ENCODE data around the gene CYB5R3.

CYB5R3 gene

DNA sequence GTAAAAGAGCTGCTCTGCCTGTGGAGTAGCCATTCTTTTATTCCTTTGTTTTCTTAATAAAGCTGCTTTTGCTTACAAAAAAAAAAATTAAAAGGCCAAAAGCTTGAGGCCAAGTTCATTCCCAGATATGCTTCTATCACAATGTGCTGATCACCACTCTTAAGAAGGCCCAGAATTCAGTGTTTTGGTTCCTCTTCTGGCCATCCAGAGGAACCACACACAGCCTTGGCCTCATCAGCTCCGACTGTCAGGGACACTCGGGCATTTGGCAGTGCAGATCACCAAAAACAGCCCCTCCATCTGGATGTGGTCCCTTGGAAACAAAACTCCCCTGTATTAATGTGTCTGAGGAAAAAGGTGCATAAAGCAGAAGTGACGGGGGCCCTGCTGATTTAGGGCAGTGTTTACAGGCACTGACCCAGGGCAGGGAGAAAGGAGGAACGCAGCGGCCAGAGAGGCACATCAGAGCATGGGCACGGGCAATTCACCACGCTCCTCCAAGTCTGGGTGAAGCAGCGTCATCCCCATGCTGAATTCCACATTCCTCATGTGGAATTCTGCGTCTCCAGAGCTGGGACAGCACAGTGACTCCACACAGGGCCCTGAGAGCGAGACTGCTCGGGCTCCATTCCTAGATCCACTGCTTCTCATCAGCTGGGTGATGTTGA lies 52.2 kb downstream of the CYB5R3 start:
- Mint-ChIP-seq H3K27me3 (ENCODE audit: low read depth) (no peaks in the 10 kb centered on the region), H3K4me1 (peaks cover 6% of the 10 kb centered on the region), H3K9me3 (no peaks in the 10 kb centered on the region), H3K36me3 (ENCODE audit: low read depth) (peaks cover 66% of the 10 kb centered on the region), H3K27ac (peak overlapping the region in 1 of 3 experiments; percentile 51), H3K4me3 (no peak overlapping the region)
- no peak for TF ChIP-seq CTCF (IDR thresholded peaks at IDR 0.05; ENCODE audit: unreplicated experiment in 3 of 3)

DNA sequence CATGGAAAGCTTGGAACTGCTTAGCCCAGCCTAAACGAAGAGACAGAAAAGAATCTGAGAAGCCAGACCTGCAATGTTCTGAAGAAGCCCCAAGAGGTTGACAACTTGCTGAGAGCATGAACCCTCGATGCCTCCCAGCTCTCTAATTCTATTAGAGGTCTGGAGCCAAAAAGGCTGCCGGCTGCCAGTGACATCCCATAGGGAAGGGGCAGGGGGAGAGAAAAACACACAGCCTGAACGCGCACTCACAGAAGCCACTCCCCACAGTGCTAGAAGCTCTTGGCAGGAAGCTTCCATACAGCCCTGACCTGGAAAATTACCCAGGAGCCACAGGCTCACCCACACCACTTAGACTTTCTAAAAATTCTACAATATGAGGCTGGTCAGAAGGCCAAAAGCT lies 52.9 kb downstream of the CYB5R3 start:
- TF ChIP-seq CTCF (IDR thresholded peaks at IDR 0.05; ENCODE audit: unreplicated experiment in 3 of 3), result no peak
- H3K4me3 Mint-ChIP-seq, result no peak overlapping the region
- peaks cover 6% of the 10 kb centered on the region for H3K4me1 Mint-ChIP-seq
- no peaks in the 10 kb centered on the region for H3K27me3 Mint-ChIP-seq (ENCODE audit: low read depth)
- no peak overlapping the region for H3K27ac Mint-ChIP-seq
- H3K36me3 Mint-ChIP-seq (ENCODE audit: low read depth), result peaks cover 66% of the 10 kb centered on the region
- no peaks in the 10 kb centered on the region for H3K9me3 Mint-ChIP-seq

GRCh38 chr22:42595434-42595833 lies 53.8 kb downstream of the CYB5R3 start:
- no peak for TF ChIP-seq CTCF (IDR thresholded peaks at IDR 0.05; ENCODE audit: unreplicated experiment in 3 of 3)
- H3K4me3 Mint-ChIP-seq, result no peak overlapping the region
- peaks cover 6% of the 10 kb centered on the region for H3K4me1 Mint-ChIP-seq
- no peak overlapping the region for H3K27ac Mint-ChIP-seq
- no peaks in the 10 kb centered on the region for H3K27me3 Mint-ChIP-seq (ENCODE audit: low read depth)
- H3K36me3 Mint-ChIP-seq (ENCODE audit: low read depth), result peaks cover 72% of the 10 kb centered on the region
- no peaks in the 10 kb centered on the region for H3K9me3 Mint-ChIP-seq

DNA sequence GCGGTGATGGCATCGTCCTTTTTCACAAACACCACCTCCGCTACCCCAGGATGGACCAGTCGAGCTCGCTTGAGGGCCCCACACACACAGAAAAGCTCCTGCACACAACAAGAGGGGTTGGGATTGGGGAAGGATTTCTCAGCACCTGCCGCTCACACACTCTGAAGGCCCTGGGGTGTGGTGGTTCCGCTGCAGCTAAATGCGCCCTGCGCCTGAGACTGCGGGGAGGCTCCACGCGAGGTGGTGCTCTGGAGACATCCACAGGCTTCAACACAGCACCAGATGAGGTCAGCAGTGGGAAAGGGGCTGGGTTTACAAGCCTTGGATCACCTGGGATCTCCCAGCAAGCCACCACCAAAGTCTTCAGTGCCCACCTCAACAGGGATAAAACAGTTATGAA lies 57.2 kb downstream of the CYB5R3 start:
- H3K36me3 Mint-ChIP-seq (ENCODE audit: low read depth), result peaks cover 73% of the 10 kb centered on the region
- no peak overlapping the region for H3K4me3 Mint-ChIP-seq
- no peaks in the 10 kb centered on the region for H3K27me3 Mint-ChIP-seq (ENCODE audit: low read depth)
- peaks cover 3% of the 10 kb centered on the region for H3K4me1 Mint-ChIP-seq
- no peak overlapping the region for H3K27ac Mint-ChIP-seq
- no peak for TF ChIP-seq CTCF (IDR thresholded peaks at IDR 0.05; ENCODE audit: unreplicated experiment in 3 of 3)
- no peaks in the 10 kb centered on the region for H3K9me3 Mint-ChIP-seq

- no peak for TF ChIP-seq CTCF (IDR thresholded peaks at IDR 0.05; ENCODE audit: unreplicated experiment in 3 of 3)
- H3K27ac Mint-ChIP-seq, result no peak overlapping the region
- no peaks in the 10 kb centered on the region for H3K27me3 Mint-ChIP-seq (ENCODE audit: low read depth)
- H3K9me3 Mint-ChIP-seq, result no peaks in the 10 kb centered on the region
- H3K4me3 Mint-ChIP-seq, result no peak overlapping the region
- no peaks in the 10 kb centered on the region for H3K4me1 Mint-ChIP-seq
- peaks cover 76% of the 10 kb centered on the region for H3K36me3 Mint-ChIP-seq (ENCODE audit: low read depth)
These were observed 61.5 kb downstream of the CYB5R3 start for GRCh38 chr22:42587588-42588175.

DNA sequence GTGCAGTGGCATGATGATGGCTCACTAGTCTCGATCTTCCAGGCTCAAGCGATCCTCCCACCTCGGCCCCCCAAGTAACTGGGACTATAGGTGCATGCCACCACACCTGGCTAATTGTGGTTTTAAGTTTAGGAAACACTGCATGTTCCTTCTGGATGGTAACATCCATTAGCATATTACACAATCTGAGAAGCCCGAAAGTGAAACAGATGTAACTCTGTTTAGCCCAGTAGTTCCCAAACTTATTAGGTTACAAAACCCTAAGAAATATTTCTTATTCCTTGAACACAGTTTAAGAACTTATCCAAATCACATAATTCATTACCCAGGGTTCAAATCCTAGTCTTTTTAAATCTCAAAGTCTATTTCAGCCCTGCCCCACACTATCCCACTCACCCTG lies 62.8 kb downstream of the CYB5R3 start:
- no peak overlapping the region for H3K4me3 Mint-ChIP-seq
- no peaks in the 10 kb centered on the region for H3K9me3 Mint-ChIP-seq
- H3K27me3 Mint-ChIP-seq (ENCODE audit: low read depth), result no peaks in the 10 kb centered on the region
- H3K4me1 Mint-ChIP-seq, result peaks cover 6% of the 10 kb centered on the region
- H3K27ac Mint-ChIP-seq, result no peak overlapping the region
- no peak for TF ChIP-seq CTCF (IDR thresholded peaks at IDR 0.05; ENCODE audit: unreplicated experiment in 3 of 3)
- H3K36me3 Mint-ChIP-seq (ENCODE audit: low read depth), result peaks cover 70% of the 10 kb centered on the region

Data from nephron (organoid).